Stimulated activated naive CD8-positive, alpha-beta T cell treated with anti-CD3 and anti-CD28 coated beads, Interleukin-15, Interleukin-2, amounts not matched to agents 100 U/mL and 50 U/mL, for 24 hours (primary cell): ENCODE results near the gene NOTCH1.
"Not testable (repeated sequence)": the region's sequence is repeated elsewhere in the genome, so short reads cannot be mapped to it uniquely, and the experiment has no call there.

Experiments used
- ATAC-seq: fragments of 150-1000 bp; cut with Tn5 transposase; one replicate; pipeline ENCODE4 v1.10.0; 2021
- DNase-seq: peaks from one replicate; pipeline ENCODE4 v3.0.0; 2021

NOTCH1 gene

DNA sequence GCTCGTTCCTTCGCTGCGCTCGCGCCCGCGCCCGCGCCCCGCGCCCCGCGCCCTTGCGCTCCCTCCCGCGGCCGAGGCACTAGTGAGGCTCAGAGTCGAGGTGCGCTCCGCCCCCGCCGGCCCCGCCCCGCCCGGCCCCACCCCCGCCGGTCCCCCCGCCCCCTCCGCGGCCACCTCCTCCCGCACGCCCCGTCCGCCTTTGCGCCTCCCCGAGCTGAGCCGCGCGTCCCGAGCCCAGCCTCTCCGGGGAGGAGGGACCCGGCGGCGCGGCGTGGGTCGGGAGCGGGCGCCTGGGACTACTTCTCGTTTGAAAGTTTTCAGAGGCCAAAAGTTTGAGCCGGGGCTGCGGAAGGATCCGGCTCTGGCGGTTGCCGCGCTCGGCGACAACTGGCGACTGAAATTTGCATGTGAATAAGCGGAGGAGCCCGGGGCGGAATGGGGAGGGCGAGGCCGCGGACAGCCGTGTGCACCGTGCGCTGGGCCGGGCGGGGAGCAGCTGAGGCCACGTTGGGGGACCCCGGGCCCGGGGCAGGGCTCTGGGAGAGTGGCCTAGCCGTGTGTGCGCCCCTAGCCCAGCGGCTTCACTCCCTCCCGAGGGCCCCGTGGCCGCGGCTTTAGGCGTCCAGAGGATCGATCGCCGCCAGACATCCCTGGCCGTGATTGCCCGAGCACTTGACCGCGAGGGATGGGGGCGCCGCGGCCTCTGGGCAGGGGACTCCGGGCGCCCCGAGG is at the start of gene NOTCH1:
NOTCH1 (minus strand) TSS at position 84 of the 732 bp plus-strand sequence. CDS start 262 bp downstream, outside the sequence.
- peak; percentile 76 for ATAC-seq
- DNase-seq, result peak; percentile 91

DNA sequence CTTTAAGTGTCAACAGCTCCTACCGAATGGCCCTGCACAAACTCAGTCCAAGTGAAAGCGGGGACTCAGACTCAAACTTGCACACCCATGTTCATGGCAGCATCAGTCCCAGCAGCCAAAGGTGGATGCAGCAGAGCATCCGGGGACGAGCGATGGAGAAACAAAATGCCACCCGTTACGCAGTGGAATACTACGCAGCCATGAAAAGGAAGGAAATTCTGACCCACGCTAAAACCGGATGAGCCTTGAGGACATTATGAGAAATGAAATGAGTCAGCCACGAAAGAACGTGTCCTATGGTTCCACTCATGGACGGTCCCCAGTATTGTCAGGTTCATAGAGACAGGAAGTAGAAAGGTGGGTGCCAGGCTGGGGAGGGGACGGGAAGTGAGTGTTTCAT is 48.6 kb upstream of the NOTCH1 start:
- no peak for ATAC-seq

DNA sequence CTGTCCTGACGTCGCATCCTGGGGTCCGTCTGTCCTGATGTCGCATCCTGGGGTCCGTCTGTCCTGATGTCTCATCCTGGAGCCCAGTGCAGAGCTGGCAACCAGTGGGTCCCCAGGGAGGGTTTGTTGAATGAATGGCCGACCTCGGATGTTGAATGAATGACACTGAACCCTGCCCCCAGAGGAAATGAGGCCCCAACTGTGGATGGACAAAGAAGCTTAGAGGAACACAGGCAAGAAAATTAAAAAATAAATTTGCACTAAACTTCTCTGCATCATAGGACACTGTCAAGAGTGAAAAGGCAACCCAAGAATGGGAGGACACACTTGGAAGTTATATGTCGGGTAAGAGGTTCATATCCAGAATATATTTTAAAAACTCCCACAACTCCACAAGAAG is 47.7 kb upstream of the NOTCH1 start:
- DNase-seq (no peak), ATAC-seq (no peak)

More for the DNA sequence above, 48.6 kb upstream of the NOTCH1 start:
- no peak for DNase-seq

DNA sequence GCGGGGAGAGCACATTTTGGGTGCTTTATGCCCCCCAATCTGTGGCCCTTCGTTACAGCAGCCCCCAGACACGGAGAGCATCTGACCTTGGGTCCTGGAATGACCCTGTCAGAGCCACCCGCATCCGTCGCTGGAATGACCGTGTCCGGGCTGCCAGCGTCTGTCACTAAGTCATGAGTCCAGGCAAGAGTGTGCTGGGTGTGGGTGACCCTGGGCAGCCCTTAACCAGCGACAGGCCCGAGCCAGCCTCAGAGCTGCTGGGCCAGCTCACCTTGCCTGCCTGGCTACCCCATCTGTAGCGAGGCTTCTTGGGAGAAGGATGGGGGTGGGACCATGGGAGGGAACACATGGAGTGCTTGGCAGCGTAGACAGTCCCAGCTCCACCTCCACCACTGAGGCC is 46.8 kb upstream of the NOTCH1 start:
- ATAC-seq (no peak), DNase-seq (no peak)

DNA sequence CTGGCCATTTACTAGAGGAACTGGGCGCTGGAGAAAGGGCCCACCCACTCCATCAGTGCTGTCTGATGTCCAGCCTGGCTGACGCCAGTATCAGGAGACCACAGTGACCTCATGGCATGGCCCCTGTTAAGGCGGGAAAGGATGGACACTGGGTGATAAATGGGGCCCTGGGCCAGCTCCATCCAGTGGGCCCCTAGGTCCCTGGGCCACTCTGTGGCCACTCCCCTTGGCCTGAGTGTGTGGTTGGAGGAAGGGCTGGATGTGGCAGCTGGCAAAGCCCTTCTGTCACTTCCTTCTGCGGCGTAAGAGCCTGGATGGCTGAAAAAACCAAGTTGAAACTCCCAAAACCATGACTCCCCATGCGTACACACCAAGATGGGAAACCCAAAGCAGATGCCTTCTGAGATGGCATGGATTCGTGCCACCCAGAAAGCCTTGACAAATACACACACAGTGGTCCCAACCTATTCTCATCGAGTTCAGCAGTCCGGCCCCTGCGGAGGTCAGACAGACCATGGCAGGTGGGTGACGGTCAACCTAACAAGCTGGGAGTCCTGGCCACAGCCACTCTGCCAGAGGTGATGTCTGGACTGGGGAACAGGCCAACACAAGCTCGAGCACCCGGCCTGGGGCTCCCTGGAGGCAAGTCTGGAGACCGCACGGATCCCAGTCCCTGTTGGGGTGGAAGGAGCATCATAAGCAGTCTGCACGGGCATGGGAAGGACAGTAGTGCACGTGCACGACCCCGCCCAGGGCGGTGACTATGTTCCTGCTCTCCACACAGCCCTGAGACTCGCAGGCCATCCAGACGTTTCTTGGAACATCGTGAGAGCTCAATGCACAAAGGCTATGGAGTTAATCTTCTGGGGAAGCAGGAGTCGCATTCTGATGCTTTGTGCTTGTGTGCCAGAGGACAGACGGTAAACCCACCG is 45.2 kb upstream of the NOTCH1 start:
- no peak for ATAC-seq

DNA sequence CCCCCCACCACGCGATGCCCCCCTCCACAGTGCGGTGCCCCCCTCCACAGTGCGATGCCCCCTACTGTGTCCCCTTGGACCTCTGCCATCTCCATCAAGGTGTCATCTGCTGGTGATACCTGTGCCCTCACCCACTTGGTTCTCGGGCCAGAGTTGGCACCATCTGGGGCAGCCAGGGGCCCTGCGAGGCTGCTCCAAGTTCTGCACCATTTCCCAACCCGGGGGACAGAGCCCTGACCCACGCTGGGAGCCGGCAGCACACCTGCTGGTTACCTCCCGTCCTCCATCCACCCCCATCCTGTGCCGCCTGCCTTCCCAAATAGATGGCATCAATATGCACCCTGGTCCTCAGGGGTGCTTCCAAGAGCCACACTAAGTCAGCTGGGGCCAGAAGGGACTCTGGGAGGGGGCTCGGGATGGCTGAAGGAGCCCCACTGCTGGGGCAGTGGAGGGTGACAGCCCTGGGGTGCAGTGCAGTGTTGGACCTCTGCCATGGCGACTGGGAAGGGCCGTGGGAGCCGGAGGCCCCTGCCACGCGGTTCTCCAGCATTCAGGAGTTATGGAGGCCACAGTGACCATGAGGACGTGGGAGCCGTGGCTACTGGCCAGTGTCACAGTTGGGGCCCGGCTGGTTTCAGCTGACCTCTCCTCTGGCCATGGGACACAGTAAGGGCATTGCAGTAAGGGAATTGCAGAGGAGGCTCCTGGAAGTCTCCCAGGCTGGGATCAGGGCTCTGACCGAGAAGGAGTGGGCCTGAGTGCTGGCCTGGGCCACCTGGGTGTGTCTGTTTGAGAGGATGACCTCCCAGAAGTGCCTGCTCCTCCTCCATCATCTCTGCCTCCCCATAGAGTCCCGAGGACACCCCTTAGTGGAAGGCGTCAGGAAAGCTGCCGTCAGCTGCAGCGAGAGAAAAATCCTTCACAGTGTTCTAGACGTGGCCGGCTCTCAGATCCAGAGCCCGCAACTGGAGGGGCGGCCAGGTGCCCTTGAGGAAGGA is 44.2 kb upstream of the NOTCH1 start:
- DNase-seq, result no peak
- no peak for ATAC-seq

More for the DNA sequence above, 45.2 kb upstream of the NOTCH1 start:
- no peak for DNase-seq

DNA sequence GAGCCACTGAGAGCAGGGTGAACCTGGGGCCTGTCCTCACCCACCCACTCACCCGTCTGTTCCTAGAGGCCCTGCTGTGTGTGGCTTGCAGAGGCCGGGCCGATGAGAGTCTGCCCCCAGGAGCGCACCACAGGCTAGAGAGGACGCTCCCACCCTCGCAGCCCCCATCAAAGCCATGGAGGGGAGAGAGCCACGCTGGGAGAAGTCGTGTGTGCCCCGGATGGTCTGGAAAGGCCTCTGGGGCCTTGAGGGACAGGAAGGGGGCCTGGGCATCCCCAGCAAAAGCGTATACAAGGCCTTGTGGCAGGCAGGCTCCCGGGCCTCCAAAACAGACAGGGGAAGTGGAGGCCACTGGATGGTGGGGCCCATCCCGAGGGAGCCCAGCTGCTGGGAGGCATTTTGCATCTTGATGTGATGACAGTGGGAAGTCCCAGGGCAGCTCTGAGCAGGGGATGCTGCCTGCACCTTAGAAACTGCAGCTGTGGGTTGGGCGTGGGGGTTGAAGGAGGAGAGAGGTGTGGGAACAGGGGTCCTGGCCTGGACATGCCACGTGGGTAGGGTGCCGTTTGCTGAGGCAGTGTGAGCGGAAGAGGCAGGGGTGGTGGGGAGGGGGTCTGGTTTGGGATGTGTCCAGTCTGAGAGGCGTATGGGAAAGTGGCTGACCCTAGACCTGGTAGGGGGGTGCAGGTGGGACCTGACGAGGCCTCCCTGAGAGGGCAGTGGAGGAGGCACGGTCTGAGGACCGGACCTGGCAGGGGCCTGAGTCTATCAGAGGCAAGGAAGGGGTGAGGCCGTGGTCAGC is 43.0 kb upstream of the NOTCH1 start:
- ATAC-seq (no peak), DNase-seq (peak; percentile 26)

DNA sequence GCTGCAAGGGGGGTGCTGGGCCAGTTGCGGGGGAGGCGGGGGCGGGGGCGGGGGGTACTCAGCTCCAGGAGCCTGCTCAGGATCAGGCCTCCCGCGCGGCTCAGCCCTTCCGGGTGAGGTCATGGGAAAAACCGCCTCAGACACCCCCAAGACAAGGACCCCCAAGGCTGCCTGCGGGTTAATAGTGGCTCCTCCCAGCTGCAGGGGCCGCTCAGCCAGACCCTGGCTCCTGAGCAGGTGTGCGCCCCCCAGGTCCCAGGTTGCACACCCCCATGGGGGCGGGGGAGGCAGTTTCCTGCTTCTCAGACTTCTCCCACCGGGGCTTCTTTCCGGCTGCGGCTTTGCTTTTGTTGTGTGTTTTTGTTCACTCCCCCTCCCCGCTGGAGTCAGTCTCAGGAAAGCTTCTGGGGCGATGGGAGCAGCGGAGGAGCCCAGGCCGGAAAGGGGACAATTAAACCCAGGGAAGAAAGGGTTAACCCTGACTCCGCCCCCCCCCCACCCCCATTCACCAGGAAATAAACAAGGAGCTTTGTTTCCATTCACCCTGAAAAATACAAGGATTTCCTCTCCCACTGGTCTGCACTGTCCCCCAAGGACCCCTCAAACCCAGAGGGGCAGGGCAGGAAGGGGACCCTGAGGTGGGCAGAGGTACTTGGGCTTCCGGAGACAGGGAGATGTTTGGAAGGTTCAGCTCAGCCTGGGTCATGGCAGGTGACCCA is 42.3 kb upstream of the NOTCH1 start:
- ATAC-seq (no peak), DNase-seq (peak; percentile 27)

DNA sequence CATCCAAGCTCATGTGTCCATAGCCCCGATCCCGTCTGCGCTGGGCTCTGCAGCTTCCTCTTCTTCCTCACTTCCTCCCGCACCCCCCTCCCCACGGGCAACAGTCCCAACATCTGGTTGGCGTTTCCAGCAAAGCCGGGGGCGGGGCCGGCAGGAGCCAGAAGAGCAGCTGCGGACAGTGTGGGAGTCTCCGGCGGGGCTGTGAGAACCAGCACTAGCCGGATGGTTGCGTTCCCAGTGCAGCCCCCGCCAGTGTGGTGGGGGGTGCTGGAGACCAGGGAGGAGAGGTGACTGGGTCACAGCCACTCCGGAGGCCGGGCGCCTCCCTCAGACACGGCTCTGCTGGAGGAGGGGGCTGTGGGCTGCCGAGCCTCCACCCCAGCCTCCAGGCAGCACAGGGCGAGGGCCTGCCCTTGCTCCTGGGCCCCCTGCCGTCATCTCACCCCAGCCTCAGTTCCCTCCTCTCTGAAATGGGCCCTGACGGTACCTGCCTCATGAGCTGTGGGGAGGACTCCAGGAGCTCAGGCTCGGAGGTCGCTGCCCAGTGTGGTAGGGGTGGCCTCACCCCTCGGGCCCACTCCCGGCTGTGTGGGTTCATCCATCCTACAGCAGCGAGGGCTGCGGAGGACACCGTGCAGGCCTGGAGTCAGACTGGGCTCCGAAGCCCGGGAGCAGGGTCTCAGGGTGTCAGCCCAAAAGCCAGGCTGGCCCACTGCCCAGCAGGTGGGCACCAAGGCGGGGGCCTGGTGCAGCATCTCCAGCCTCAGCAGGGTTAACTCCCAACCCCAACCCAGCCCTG is 41.5 kb upstream of the NOTCH1 start:
- no peak for ATAC-seq
- no peak for DNase-seq

DNA sequence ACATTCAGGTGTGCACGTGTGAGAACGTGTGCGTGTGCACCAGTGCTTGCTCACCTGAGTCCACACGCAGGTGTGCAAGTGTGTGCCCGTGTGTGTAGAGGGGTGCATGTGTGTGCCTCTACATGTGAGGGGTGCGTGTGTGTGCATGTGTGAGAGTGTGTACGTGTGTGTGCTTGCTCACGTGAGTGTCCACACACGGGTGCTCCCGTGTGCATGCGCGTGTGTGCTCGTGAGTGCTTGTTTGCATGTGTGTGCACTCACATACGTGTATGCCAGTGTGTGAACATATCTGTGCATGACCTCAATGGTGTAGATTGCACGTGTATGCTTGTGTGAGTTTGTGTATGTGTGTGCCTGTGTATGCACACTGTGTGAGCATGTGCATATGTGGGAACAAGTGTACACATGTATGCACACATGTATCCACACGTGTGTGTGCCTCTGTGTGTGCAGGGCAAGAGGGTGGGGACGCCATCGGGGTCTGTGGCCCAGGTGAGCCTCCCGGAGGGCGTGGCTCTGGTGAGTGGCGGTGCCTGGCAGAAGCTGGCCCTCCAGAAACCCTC is 40.6 kb upstream of the NOTCH1 start:
- ATAC-seq (no peak), DNase-seq (no peak)

DNA sequence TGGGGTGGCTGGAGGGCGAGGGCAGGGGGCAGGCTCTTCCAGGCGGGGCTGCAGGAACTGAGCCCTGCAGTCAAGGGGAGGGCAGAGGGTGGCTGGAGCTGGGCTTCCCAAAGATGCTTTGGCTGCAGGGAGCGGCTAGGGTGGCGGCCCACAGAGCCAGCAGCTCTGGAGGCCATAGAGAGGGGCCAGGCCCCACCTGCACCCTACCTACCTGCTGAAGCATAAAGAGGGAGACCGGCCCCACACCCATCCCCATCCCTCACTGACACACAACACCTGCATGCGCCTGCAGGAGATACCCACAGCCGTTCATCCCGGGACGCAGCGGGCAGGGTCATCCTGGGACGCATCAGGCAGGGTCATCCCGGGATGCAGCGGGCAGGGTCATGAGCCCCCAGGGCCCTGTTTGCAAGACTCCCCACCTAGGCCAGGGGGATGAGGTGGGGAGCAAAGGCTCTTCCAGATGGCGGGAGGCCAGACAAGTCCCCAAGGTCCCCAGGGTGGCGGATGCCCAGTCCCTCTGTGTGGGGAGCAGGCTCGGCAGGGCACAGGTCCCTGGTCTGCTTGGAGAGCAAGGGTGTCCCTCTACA is 39.8 kb upstream of the NOTCH1 start:
- DNase-seq (no peak), ATAC-seq (no peak)

DNA sequence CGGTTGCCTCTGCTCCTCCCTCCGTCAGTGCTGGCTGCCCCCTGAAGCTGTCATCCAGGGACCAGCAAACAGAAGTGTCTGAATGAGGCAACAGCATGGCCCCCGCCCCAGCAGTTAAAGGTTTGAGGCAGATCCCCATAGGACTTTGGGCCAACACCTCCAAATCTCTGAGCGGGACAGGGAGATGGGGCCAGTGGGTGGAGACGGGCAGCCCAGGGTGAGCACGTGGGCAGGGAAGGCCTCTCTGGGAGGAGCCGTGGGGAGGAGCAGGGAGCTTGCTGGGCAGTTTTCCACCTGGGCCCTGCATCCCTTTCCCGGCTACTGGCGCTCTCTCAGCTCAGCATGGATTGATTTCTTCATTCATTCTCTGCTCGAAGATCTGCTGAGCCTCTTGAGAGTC is 39.1 kb upstream of the NOTCH1 start:
- DNase-seq (no peak), ATAC-seq (no peak)

DNA sequence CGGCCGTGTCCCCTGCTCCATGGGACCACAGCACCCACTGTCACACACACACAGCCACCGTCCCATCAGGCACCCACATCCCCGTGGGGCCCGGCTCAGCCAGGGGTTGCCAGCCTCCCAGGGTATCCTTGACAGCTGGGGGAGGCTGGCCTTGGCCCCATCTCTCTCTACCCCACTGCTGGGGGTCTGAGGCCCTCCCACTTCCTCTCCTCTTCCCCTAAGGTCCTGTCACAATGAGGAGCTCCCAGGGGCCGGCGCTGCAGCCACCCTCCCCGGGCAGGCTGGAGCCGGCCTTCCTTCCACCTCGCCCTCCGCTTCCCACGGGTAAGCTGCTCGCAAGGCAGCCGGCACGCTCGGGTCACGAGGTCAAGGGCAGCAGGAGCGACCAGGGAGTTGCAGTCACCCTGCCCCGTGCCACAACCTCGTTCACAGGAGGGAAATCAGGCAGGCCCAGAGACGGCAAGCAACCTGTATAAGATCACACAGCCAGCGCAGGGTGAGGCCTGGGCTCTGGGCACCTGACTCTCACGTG is 38.6 kb upstream of the NOTCH1 start:
- DNase-seq (no peak), ATAC-seq (no peak)

DNA sequence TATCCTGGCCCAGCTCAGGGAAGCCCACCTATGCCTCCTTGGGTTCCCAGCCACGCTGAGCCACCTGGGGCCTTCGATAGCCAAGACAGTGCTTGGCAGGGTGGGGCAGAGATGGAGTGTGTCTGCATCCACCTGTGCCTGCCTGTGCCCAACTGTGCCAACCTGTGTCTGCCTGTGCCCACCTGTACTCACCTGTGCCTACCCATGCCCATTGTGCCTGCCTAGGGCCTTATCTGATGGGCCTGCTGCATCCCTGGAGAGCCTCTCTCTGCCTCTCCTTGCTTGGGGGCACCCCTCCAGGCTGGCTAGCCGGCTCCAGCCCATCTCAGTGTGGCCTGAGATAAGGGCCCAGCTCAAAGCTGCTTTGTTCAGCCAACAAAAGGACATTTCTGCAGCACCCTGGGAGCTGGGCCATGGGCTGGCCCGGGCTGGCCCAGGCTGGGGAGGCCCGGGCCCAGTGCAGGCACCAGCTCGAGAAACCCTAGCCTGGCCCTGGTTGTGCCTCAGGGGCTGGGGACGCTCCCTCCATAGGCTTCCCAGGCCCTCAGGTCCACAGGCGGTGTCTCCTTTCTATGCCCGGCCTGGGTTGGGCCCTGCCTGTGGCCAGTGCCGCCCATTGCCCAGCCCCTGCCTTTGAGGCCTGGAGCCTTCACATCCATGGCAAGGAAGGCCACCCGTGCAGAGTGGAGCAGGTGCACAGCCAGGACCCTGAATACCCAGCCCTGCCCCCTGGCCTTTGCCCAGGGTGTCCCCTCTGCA is 37.3 kb upstream of the NOTCH1 start:
- DNase-seq (no peak), ATAC-seq (no peak)

DNA sequence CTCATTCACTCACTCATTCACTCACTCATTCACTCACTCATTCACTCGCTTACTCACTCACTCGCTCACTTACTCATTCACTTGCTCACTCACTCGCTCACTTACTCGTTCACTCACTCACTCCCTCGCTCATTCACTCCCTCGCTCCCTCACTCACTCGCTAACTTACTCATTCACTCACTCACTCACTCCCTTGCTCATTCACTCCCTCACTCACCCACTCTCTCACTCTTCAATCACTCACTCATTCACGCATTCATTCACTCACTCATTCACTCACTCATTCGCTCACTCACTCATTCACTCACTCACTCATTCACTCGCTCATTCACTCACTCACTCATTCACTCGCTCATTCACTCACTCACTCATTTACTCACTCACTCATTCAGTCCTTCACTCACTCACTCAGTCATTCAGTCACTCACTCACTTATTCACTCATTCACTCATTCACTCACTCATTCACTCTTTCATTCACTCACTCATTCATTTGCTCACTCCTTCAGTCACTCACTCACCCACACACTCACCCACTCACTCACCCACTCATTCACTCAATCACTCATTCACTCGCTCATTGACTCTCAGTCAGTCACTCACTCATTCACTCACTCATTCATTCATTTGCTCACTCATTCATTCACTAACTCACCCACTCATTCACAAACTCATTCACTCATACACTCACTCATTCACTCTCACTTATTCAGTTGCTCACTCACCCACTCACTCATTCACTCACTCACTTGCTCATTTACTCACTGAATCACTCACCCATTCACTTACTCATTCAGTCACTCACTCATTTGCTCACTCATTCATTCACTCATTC is 36.0 kb upstream of the NOTCH1 start:
- ATAC-seq (no peak), DNase-seq (no peak)

DNA sequence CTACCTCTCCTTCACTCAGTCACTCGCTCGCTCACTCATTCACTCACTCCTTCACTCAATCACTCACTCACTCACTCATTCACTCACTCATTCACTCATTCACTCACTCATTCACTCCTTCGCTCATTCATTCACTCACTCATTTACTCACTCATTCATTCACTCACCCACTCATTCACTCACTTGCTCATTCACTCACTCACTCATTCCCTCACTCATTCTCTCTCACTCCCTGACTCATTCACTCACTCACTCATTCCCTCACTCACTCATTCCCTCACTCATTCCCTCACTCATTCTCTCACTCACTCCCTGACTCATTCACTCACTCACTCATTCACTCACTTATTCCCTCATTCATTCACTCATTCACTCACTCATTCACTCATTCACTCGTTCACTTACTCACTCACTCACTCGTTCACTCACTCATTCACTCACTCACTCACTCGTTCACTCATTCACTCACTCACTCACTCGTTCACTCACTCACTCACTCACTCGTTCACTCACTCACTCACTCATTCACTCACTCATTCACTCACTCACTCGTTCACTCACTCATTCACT is 33.9 kb upstream of the NOTCH1 start:
- DNase-seq, ATAC-seq: not testable (repeated sequence)
